Activated CD4-positive, CD25-positive, alpha-beta regulatory T cell treated with anti-CD3 and anti-CD28 coated beads, Interleukin-2, amount 50 U/mL, for 24 hours (primary cell): ENCODE measurements around the gene TFB2M.
A peak's percentile ranks its signal among the peaks of the same experiment; 100 is the strongest.
"Not testable (repeated sequence)": the region's sequence is repeated elsewhere in the genome, so short reads cannot be mapped to it uniquely, and the experiment has no call there.

ENCODE experiments used
- ATAC-seq, 2 donors: fragments of 150-1000 bp; cut with Tn5 transposase; one replicate each; pipeline ENCODE4 v1.10.0; 2021; ENCODE audit warnings: mild to moderate bottlenecking in 1 of 2, moderate library complexity in 1 of 2

TFB2M gene

GRCh38 chr1:246566128-246566812, at the start of gene TFB2M, which contains the start of gene CNST:
TSS of gene TFB2M (minus strand) at chr1:246566261. CDS start at chr1:246566138, 123 bp downstream.
TSS of gene CNST (plus strand) at chr1:246566456. CDS start at chr1:246591563, 25,107 bp downstream.
- peak; percentile 86 to 89 for ATAC-seq

- ATAC-seq = no peak
These were observed 47.2 kb upstream of the TFB2M start for GRCh38 chr1:246613096-246613758.

GRCh38 chr1:246609632-246610031, 43.6 kb upstream of the TFB2M start:
- ATAC-seq = no peak

- ATAC-seq = peak; percentile 90 to 93
These were observed 42.7 kb upstream of the TFB2M start for GRCh38 chr1:246608616-246609376.

GRCh38 chr1:246607462-246607861, 41.4 kb upstream of the TFB2M start:
- no peak for ATAC-seq

GRCh38 chr1:246605231-246605630, 39.2 kb upstream of the TFB2M start:
- ATAC-seq = not testable (repeated sequence)

GRCh38 chr1:246602194-246602593, 36.1 kb upstream of the TFB2M start:
- peak; percentile 88 to 92 for ATAC-seq

GRCh38 chr1:246600579-246600978, 34.5 kb upstream of the TFB2M start:
- no peak for ATAC-seq

GRCh38 chr1:246599315-246599714, 33.3 kb upstream of the TFB2M start:
- no peak for ATAC-seq

GRCh38 chr1:246597971-246598370, 31.9 kb upstream of the TFB2M start:
- no peak for ATAC-seq

- ATAC-seq = peak in 1 of 2 donors; percentile 18
These were observed 31.3 kb upstream of the TFB2M start for GRCh38 chr1:246597340-246597739.

GRCh38 chr1:246595146-246595545, 29.1 kb upstream of the TFB2M start:
- ATAC-seq = no peak

GRCh38 chr1:246592695-246593094, 26.6 kb upstream of the TFB2M start:
- ATAC-seq = no peak

GRCh38 chr1:246591958-246592357, 25.9 kb upstream of the TFB2M start:
- ATAC-seq = no peak

- ATAC-seq = peak; percentile 86 to 88
These were observed 25.4 kb upstream of the TFB2M start for GRCh38 chr1:246591504-246591903.

- ATAC-seq = no peak
These were observed 25.0 kb upstream of the TFB2M start for GRCh38 chr1:246591047-246591446.

- ATAC-seq = not testable (repeated sequence)
These were observed 23.9 kb upstream of the TFB2M start for GRCh38 chr1:246589919-246590318.

- peak; percentile 61 to 63 for ATAC-seq
These were observed 22.2 kb upstream of the TFB2M start for GRCh38 chr1:246588159-246588721.

GRCh38 chr1:246587606-246588005, 21.5 kb upstream of the TFB2M start:
- ATAC-seq = peak; percentile 22 to 37

GRCh38 chr1:246587032-246587431, 21.0 kb upstream of the TFB2M start:
- ATAC-seq = no peak

GRCh38 chr1:246583448-246584185, 17.6 kb upstream of the TFB2M start:
- ATAC-seq = no peak

- no peak for ATAC-seq
These were observed 17.0 kb upstream of the TFB2M start for GRCh38 chr1:246583056-246583440.
